SKM-1 (cell line): ENCODE measurements around the gene DNAH17.

Source experiments
- DNase-seq: peaks from one replicate; lab custom pipeline; 2025; ENCODE audit not compliant: unreplicated experiment; lab: John Stamatoyannopoulos, UW

DNAH17 gene

DNA sequence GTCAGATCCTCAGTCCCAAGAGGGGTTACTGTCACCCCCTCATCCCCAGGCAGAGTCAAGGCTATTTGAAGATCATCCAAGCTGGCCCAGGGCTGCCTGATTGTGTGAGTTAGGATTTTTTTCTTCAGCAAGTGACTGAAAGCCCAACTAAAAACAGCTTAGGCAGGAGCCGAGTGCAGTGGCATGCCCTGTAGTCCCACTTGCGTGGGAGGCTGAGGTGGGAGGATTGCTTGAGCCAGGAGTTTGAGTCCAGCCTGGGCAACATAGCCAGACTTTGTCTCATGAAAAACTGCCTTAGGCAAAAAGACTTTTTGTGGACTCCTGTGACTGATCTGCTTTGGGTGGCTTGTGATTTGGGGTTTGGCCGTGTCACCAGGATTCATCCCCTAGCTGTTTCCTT lies 178.8 kb downstream of the DNAH17 start:
- no peak for DNase-seq

DNA sequence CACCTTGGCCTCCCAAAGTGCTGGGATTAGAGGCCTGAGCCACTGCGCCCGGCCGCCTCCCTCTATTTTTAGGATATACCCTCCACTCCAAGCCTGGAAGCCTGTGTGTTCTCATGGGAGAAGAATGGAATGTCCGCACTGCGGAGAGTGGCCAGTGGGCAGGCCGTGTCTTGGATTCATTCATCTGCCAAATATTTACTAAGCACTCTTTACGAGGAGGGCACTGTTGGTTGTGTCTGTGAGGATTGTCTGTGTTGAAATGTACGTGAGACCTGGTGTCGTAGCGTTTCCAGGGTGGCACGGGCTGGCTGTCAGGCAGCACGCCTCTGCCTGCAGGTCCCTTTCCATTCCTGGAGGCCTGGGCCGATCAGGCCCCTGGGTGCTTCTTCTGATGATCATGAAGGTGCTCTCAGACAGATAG lies 179.5 kb downstream of the DNAH17 start:
- no peak for DNase-seq

DNA sequence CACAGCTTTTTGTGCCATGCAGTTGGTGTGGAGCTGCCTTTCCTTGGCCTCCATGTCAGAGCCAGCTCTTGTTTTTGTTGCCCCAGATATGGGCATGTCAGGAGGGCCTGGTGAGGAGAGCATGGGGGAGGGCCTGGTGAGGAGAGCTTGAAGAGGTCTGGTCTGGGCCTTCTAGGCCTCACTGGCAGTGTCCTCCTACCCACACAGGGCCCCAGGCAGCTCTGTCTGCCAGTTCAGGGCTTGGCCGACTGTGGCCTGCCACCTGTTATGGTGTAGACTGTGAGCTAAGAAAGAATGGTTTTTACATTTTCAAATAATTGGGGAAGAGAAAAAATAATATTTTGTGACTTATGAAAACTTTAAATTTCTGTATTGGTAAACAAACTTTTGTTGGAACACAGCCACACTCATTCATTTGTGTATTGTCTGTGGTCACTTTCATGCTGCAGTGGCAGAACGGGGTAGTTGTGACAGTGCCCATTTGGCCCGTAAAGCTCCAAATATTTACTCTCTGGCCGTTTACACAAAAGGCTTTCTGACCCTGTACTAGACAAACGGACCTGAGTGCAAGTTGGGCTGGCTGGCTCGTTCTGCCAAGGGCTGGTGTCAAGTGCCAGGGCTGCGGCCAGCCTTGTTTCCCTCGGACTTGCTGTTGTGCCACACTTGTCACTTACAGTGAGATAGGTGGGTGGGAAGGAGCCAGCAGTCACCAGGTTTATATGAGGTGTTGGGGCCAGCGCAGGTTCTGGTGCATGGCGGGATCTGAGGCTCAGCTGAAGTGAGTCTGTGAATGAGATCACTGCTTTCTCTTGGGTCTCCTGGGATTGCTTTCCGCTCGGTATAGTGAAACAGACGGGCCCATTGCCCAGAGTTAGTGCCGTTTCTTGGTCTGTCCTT lies 180.5 kb downstream of the DNAH17 start:
- no peak for DNase-seq

DNA sequence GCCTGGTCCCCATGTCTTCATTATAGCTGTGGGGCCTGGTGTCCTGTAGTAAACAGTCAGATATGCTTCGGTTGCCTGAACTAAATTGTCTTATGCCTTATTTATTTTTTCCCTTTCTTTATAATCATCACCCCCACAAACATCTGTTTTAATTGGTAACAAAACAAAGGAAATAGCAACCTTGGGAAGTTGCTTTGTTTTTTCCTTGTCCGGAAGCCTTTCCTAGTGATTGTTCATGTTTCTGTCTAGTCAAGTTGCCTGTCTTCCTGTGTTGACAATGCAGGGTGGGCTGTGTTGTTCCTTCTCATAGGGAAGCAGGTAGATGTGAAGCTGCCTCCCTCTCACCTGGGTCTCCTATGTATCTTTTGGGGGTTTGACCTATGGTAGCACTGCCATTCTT lies 182.0 kb downstream of the DNAH17 start:
- DNase-seq = no peak

- no peak for DNase-seq
These were observed 183.0 kb downstream of the DNAH17 start for GRCh38 chr17:78394209-78394608.

DNA sequence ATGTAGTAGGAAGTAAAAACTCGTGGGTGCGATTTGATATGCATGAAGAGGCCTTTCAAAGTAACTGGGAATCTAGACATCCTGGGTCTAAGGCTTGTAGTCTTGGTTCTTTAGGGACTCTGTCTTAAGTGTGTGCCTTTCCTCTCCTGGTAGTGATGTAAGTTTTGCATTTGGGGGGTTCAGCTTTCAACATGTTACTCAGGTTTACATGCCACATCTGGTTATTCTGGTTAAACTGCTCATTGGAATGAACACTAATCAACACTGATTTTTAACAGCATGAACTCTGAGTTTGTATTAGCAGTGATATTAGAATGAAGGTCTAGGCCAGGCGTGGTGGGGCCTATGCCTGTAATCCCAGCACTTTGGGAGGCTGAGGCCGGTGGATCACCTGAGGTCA lies 183.6 kb downstream of the DNAH17 start:
- DNase-seq = no peak

- no peak for DNase-seq
These were observed 184.9 kb downstream of the DNAH17 start for GRCh38 chr17:78392295-78392694.

DNA sequence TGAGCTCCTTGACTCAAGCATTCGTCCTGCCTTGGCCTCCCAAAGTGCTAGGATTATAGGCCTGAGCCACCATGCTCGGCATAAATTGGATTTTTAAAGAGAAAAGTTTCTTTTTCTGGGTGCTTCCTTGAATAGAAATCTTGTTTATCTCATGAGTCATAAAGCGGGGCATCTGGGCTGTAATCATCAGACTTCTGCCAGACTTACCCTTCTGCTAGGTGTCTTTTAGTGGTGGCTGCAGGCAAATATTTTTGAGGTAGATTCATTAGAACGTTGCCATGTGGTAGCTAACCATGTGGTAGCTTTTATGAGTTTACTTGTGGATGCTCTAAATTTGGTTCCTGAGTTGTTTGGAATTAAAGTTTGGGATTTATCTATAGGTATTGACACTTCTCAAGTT lies 185.4 kb downstream of the DNAH17 start:
- DNase-seq = no peak

DNA sequence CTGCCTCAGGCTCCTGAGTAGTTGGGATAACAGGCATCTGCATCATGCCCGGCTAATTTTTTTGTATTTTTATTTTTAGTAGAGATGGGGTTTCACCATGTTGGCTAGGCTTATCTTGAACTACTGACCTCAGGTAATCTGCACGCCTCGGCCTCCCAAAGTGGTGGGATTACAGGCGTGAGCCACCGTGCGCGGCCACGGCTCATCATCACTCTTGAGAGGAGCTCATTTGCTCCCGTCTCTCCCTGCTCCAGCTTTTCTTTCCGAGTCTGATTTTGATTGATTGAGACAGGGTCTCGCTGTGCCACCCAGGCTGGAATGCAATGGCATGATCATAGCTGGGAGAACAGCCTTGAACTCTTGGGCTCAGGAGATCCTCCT lies 186.2 kb downstream of the DNAH17 start:
- DNase-seq = no peak

DNA sequence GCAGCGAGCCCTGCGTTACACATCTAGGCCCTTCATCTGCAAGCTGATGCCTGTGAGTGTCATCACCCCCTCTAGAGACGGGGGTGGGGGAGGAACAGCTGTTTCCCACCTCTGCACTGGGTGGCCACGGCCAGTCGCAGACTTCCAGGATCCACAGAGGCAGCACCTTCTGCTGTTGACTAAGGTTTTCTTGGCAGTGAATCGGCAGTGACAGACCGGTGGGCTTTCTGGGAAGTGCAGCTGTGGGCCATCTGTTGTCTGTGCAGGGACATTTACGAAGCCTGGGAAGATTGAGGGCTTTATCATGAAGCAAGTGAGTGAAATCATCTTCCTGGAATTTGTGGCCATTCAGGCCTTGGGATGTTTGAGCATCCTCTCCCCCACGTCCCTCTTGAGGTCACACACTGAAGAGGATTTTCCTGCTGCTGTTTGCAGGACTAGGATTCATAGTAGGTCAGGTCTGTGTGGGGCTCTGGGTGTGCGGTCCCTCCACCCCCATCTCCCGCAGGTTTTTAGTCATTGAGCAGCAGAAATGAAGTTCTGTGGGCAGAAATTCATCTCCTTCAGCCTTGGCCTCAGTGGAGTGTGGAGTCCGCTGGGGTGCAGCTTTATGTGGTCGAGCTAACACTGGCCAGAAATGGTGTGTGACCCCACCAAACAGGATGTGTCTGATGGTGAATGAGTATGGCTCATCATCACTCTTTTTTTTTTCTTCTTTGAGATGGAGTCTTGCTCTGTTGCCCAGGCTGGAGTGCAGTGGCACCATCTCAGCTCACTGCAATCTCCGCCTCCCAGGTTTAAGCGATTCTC lies 186.8 kb downstream of the DNAH17 start:
- no peak for DNase-seq

DNA sequence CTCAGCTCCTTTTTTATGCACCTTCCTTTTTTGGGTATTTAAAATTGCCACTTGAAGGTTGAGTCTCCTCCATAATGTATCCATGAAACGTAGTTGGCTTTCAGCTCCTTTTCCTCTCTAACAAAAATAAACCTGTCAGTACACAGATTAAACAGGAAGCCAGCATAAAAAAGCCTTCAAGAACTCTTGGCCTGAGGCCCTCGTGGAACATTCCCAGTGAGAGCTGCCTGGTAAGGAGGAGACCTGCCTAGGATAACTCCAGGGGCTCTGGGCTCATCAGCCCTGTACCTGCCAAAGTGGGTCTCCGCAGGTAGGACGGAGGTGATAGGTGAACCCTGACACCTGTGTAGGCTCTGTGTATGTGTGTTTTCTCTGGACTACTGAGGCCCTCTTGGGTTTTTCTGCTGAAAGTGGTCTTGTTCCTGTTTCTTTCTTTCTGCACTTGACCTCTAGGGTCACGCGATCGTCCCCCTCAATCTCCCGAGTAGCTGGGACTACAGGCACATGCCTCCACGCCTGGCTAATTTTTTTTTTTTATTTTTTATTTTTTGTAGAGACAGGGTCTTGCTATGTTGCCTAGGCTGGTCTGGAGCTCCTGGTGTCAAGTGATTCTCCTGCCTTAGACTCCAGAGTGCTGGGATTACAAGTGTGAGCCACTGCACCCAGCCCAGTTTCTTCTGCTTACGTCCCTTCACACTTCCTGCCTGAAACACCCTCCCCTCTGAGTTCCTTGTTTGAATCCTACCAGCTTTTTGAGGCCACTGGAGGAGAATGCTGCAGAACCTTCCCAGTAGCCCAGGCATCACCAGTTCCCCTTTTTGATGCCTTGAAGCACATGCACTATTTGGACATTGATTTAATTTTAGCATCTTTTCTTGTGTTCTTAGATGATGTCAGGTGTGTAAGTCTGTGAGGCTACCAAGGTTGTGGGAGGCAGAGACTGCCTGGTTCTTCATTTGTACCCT lies 188.9 kb downstream of the DNAH17 start:
- DNase-seq = peak; percentile 98

DNA sequence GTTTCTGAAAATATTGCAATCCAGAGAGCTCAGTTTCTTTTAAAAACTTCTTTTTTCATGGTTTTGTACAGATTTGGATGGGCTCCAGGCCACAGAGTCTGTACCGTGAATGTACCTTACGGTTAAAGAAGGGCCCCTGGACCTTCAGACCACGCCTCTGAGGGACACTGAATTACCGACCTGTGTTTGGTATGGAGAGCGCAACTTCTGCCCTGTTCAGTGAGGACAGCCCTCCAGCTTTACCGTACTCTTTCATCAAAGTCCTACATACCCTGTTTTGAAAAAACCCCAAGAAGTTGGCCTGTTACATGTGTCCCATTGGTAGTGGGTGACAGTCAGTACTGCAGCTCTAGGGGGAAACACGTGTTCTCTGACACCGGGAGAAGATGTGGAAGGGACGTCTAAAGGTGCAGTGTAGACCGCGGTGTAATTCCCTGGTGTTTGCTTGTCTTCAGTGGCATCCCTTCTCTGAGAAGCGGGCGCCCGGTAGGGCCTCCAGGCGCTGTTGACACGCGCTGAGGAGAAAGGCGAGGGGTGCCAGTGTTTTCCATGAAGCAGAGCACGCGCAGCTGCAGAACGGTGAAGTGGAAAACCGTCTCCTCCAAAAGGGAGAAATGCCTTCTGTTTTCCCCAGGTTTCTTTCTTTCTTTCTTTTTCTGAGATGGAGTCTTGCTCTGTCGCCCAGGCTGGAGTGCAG lies 192.6 kb downstream of the DNAH17 start:
- DNase-seq = no peak

DNA sequence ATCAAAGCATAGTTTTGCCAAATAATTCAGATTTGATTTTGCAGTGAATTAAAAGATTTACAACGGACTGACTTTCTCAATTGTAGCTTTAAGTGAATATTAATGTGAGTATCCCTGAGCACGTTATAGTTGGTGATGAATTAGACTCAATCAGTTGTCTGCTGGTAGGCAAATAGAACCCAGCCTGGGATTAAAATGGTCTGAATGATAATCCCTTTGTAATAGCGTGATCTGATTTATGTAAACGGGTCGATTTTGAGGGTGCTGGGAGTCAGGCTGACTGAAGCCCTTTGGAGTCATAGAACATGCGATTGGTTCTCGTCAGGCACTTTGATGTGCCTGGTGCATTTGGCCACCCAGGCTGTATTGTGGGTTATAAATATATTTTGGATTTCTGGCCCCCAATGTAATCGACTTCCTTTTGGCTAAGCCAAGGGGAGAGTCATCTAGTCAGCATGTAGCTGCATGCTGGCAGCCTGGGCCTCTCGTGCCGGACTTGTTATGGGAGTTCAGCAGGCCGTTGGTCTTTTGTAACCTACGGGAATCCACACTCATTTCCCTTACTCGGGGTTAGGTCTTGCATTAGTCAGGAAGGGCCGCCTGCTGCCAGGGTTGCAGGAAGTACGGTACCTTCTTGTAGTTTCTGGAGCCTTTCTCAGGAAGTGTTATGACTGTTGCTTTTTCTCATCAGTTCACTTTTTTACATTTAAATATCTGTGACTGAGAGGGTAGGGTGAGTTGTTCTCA lies 193.3 kb downstream of the DNAH17 start:
- DNase-seq = peak; percentile 96

DNA sequence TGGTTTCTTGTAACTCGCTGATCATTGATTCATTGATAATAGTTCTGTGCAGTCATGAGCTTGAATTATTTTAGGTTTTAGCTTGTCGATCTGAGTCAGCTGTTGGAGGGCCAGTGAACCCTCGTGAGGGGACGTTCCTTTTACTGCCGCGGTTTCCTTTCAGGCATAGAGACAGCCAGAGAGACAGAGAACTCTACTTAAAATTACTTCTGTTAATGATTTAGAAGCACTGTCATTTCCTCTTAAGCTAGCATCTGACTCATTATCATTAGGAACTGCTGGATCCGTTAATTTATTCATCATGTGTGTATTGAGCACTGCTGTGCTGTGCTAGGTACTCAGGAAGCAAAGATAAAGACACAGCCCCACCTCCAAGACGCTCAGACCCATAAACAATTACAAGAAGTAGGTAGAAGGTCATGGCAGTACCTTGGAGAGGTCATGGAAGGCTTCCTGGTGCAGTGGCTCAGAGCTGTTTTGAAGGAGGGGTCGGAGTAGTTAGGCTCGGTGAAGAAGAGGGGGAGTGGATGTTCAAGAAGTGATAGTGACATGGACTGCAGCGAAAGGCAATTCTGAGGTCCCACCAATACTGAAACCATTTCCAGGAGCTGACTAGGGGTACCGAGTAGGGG lies 195.5 kb downstream of the DNAH17 start:
- DNase-seq = no peak

- DNase-seq = no peak
These were observed 196.8 kb downstream of the DNAH17 start for GRCh38 chr17:78380370-78380769.

- no peak for DNase-seq
These were observed 198.1 kb downstream of the DNAH17 start for GRCh38 chr17:78379131-78379491.

DNA sequence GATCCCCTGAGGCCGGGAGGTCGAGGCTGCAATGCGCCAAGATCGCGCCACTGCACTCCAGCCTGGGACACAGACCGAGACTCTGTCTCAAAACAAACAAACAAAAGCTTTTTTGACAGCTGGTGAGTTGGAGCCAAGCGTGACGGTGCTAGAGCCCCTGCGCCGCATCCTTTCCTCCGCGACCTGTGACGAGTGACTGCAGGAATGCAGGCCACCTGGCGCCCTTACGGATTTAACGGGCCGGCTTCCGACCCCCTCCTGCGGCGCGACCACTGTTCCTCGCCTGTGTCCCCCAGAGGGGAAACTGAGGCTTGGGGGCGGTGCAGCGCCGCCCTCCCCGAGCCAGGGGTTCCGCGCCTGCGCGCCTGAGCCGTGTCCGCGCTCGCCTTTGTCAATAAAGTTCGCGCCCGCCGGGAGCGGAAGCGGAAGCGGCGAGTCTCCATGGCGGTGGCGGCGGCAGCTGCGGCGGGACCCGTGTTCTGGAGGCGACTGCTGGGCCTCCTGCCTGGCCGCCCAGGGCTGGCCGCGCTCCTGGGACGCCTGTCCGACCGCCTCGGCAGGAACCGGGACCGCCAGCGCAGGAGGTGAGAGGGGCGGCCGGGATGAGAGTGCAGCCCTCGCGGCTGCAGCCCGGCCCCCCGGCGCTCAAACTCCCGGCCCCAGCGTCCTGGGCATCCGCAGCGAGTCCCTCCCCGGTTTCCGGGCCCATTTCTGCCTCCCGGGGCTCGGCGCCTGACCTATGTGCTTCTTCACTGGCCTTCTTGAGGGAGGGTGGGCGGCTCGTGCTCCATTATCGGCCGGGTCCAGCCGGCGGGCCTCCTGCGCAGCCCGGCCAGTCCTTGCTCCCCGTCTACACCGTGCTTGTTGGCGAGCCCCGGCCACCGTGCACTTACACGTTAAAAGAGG lies 198.7 kb downstream of the DNAH17 start, which contains the start of gene PGS1:
PGS1 (plus strand) TSS at position 425 of the 906 bp plus-strand sequence; CDS start at position 442, 17 bp downstream.
- no peak for DNase-seq

DNA sequence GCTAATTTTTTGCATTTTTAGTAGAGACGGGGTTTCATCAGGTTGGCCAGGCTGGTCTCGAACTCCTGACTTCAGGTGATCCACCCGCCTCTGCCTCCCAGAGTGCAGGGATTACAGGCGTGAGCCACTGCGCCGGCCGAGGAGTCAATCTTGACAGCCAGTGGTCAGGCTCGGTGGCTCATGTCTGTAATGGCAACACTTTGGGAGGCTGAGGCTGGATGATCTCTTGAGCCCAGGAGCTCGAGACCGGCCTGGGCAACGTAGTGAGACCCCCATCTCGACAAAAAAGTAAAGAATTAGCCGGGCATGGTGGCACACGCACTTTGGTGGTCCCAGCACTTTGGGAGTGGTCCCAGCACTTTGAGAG lies 199.4 kb downstream of the DNAH17 start:
- DNase-seq = no peak
